GM19240 (cell line): ENCODE data around the gene SLC66A2.

Source experiments
- DNase-seq: peaks from one replicate; pipeline ENCODE4 v3.0.0; 2011; ENCODE audit warnings: low spot score; ENCODE audit not compliant: insufficient read length

SLC66A2 gene

GRCh38 chr18:79904357-79905147 is 46.9 kb downstream of the SLC66A2 start:
- DNase-seq = no peak

- no peak for DNase-seq
Measured at GRCh38 chr18:79903787-79904356, 47.6 kb downstream of the SLC66A2 start.

GRCh38 chr18:79903071-79903635 is 48.3 kb downstream of the SLC66A2 start:
- DNase-seq = no peak

- no peak for DNase-seq
Measured at GRCh38 chr18:79902640-79903039, 48.8 kb downstream of the SLC66A2 start.

- no peak for DNase-seq
Measured at GRCh38 chr18:79902075-79902474, 49.4 kb downstream of the SLC66A2 start.

GRCh38 chr18:79901665-79902064 is 49.8 kb downstream of the SLC66A2 start:
- no peak for DNase-seq

GRCh38 chr18:79900610-79901570 is 50.6 kb downstream of the SLC66A2 start:
- no peak for DNase-seq

- DNase-seq = no peak
Measured at GRCh38 chr18:79899609-79900445, 51.6 kb downstream of the SLC66A2 start.

GRCh38 chr18:79898952-79899608 is 52.4 kb downstream of the SLC66A2 start:
- no peak for DNase-seq

GRCh38 chr18:79897940-79898625 is 53.4 kb downstream of the SLC66A2 start:
- no peak for DNase-seq

- DNase-seq = no peak
Measured at GRCh38 chr18:79896738-79897137, 54.7 kb downstream of the SLC66A2 start.

GRCh38 chr18:79890674-79891073 is 60.8 kb downstream of the SLC66A2 start:
- no peak for DNase-seq

GRCh38 chr18:79889569-79889968 is 61.9 kb downstream of the SLC66A2 start:
- no peak for DNase-seq

- DNase-seq = no peak
Measured at GRCh38 chr18:79888016-79888415, 63.4 kb downstream of the SLC66A2 start.

GRCh38 chr18:79887181-79888000 is 64.1 kb downstream of the SLC66A2 start:
- DNase-seq = no peak

GRCh38 chr18:79884963-79885728 is 66.3 kb downstream of the SLC66A2 start:
- DNase-seq = no peak

- DNase-seq = no peak
Measured at GRCh38 chr18:79884294-79884962, 67.0 kb downstream of the SLC66A2 start.
